ENCODE results near the gene MOAP1.
"Not testable (repeated sequence)": the region's sequence is repeated elsewhere in the genome, so short reads cannot be mapped to it uniquely, and the experiment has no call there.

The MOAP1 gene

DNA sequence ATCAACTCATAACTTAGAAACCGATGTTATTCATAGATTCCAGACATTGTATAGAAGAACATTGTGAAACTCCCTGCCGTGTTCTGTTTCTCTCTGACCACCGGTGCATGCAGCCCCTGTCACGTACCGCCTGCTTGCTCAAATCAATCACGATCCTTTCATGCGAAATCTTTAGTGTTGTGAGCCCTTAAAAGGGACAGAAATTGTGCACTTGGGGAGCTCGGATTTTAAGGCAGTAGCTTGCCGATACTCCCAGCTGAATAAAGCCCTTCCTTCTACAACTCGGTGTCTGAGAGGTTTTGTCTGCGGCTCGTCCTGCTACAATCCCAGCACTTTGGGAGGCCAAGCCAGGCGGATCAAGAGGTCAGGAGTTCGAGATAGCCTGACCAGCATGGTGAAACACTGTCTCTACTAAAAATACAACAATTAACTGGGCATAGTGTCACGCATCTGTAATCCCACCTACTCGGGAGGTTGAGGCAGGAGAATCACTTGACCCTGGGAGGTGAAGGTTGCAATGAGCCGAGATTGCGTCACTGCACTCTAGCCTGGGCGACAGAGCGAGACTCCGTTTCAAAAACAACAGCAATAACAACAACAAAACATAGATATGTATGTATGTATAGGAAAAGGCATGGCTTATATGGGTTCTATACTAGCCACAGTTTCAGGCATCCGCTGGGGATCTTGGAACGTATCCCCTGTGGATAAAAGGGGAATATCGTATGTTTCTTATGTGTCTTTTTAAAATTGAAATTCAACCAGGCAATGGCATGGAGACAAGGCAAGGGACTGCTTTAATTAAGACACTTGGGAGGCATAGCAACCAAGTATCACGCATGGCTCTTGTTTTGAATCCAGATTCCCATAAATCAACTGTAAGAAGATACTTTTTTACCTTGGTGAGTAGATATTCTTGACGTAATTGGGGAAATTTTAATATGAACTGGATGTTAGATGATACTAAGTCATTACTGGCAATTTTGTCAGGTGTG is 19.1 kb downstream of the MOAP1 start:
- not testable (repeated sequence) for DNase-seq, H3K4me1 Mint-ChIP-seq, H3K4me3 Mint-ChIP-seq, H3K27ac Mint-ChIP-seq, H3K9me3 Mint-ChIP-seq, H3K27me3 Mint-ChIP-seq, ATAC-seq

DNA sequence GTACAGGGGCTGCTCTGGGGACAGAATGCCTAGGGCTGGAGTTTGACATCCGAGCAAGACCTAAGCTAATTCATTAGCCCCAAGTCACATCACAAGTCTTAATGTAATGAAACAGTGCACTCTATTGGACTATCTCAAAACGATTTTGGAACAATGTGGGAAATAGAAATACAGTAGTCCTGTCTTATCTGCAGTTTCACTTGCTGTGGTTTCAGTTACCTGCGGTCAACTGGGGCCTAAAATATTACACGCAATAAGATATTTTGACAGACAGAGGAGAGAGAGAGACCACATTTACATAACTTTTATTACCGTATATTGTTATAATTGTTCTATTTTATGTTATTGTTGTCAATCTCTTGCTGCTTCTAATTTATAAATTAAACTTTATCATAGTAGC is 21.1 kb downstream of the MOAP1 start:
- Mint-ChIP-seq H3K27me3 (no peaks in the 10 kb centered on the region), H3K4me3 (no peak overlapping the region), H3K27ac (no peak overlapping the region), H3K4me1 (no peaks in the 10 kb centered on the region), H3K9me3 (no peaks in the 10 kb centered on the region)
- DNase-seq = no peak
- no peak for ATAC-seq

DNA sequence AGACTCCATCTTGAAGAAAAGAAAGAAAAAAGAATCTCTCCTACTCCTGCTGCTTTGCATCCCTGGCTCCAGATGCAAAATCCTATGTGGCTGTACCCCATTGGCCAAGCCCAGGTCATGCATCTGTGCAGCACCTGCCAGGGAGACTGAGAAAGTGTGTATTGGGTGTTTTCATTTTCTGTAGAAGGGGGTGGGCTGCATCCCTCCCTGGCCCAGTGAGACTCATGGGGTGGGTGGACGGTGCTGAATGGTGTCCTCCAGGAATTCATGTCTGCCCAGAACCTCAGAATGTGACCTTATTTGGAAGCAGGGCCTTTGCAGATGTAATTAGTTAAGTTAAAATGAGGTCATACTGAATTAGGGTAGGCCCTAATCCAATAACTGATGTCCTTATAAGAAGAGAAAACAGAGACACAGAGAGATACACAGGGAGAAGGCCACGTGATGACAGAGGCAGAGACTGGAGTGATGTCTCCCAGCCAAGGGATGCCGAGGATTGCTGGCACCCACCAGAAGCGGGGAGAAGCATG is 23.2 kb downstream of the MOAP1 start:
- Mint-ChIP-seq H3K4me1 (no peaks in the 10 kb centered on the region), H3K9me3 (no peaks in the 10 kb centered on the region), H3K4me3 (no peak overlapping the region), H3K27ac (no peak overlapping the region), H3K27me3 (no peaks in the 10 kb centered on the region)
- DNase-seq (no peak), ATAC-seq (no peak)

DNA sequence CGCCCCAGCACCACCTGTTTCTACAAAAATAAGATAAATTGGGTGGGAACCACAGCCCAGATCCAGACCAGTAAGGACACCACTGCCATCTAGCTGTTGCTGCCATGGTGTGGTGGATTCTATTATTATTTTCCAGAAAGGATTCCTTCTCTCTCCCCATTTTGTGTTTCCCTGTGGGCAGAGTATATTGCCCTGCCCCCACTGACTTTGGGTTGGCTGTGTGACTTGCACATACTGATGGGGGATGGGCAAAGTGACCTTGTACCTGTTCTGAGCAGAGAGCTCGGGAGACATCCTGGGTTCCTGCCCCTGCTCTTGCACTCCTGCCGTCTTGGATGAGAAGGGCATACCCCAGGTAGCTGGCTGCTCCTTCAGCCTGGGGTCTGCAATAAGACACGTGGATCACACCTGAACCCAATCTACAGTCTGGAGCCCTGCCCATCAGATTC is 24.3 kb downstream of the MOAP1 start:
- Mint-ChIP-seq H3K27me3 (no peaks in the 10 kb centered on the region), H3K9me3 (no peaks in the 10 kb centered on the region), H3K4me1 (no peaks in the 10 kb centered on the region), H3K27ac (no peak overlapping the region), H3K4me3 (no peak overlapping the region)
- no peak for DNase-seq
- ATAC-seq = peak; percentile 55

DNA sequence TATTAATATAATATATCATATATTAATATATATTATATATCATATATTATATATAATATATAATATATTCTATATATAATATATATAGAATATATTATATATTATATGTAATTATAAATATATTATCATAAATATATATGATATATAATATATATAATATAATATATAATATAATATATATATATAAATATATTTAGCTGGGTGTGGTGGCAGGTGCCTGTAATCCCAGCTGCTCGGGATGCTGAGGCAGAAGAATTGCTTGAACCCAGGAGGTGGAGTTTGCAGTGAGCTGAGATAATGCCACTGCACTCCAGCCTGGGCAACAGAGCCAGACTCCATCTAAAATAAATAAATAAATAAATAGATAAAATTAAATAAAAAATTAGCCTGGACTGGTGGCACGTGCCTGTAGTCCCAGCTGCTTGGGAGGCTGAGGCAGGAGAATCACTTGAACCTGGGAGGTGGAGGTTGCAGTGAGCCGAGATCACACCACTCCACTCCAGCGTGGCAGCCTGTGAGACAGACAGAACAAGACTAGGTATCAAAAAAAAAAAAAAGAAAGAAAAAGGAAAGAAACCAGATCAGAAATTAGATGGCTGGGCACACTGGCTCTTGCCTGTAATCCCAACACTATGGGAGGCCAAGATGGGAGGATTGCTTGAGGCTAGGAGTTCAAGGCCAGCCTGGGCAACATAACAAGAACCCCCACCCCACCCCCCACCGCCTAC is 24.9 kb downstream of the MOAP1 start:
- not testable (repeated sequence) for H3K4me1 Mint-ChIP-seq, H3K27me3 Mint-ChIP-seq, H3K27ac Mint-ChIP-seq, DNase-seq, H3K9me3 Mint-ChIP-seq, H3K4me3 Mint-ChIP-seq
- ATAC-seq = peak; percentile 42

DNA sequence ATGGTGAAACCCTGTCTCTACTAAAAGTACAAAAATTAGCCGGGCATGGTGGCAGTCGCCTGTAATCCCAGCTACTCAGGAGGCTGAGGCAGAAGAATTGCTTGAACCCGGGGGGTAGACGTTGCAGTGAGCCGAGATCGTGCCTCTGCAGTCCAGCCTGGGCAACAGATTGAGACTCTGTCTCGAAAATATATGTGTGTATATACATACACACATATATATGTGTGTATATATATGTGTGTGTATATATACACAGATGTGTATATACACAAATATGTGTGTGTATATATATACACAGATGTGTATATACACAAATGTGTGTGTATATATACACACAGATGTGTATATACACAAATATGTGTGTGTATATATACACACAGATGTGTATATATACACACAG is 26.3 kb downstream of the MOAP1 start:
- not testable (repeated sequence) for H3K4me1 Mint-ChIP-seq, H3K4me3 Mint-ChIP-seq, DNase-seq, H3K27ac Mint-ChIP-seq, H3K27me3 Mint-ChIP-seq, H3K9me3 Mint-ChIP-seq
- ATAC-seq = peak; percentile 61

DNA sequence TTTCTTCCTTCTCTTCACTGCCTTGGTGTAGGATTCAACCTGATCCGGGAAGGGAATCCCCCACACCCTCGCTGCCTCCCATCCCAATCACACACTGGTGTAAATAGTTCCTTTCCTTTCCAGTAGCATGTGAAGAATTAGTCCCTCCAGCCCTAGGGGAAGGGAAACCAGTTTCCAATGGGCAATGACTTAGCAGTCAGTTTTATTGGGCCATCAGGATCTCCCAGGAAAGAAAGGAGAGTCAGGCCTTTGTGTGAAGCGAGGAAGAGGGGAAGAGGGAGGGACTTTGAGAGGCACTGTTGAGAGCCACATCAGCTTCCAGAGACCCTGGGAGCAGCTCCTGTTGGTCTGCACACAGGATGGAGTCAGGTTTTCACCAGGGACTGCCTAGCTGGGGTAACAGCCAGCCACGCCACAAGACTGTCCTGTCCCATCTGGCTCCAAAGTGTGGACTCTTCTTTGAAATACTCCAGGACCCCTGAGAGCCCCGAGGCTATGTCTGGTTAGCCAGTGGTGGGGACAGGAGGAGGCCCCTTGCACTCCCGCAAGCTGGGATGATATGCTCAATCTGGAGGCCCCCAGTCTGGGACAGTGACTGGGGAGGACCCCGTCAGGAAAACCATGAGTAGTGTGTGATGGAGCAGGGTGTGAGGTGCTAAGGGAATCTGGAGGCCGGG is 27.9 kb downstream of the MOAP1 start:
- DNase-seq (no peak), ATAC-seq (peak; percentile 45)
- Mint-ChIP-seq H3K27me3 (no peaks in the 10 kb centered on the region), H3K9me3 (no peaks in the 10 kb centered on the region), H3K4me1 (no peaks in the 10 kb centered on the region), H3K4me3 (no peak overlapping the region), H3K27ac (no peak overlapping the region)

DNA sequence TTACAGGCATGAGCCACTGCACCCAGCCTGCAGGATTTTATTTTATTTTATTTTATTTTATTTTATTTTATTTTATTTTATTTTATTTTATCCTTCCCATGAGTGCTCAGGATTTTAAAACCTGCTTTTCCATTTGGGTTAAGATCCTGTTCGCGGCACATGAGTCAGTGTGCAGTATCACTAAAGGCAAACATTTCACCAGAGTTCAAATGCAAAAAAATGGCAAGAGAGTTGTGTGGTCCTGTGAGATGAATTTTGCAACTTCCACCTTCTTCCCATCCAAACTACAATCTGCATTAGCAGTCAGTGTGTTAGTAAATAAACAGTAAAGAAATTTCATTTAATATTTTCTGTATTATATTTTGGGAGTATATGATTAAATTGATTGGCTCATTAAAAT is 29.0 kb downstream of the MOAP1 start:
- Mint-ChIP-seq H3K4me1 (peaks cover 2% of the 10 kb centered on the region), H3K27ac (no peak overlapping the region), H3K4me3 (no peak overlapping the region), H3K27me3 (no peaks in the 10 kb centered on the region), H3K9me3 (no peaks in the 10 kb centered on the region)
- ATAC-seq = no peak
- DNase-seq = no peak

DNA sequence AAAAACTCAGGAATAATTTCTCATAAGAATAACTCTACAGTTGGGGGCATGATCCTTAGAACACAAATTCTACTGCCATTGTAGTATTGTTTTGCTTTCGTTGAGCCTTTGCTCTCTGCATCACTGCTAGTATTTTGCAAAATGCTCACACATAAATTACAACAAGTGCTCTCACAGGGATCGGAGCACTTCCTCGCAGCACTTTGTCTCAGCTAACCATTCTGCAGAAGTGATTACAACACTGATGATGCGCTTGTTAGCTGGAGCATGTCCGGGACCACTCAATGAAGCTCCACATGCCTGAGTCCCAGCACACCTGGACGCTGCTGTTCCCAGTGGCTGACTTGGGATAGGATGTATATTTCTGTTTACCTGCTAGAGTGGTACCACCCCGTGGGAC is 31.6 kb downstream of the MOAP1 start:
- DNase-seq (no peak), ATAC-seq (no peak)
- Mint-ChIP-seq H3K9me3 (no peaks in the 10 kb centered on the region), H3K27ac (no peak overlapping the region), H3K4me3 (no peak overlapping the region), H3K4me1 (peaks cover 12% of the 10 kb centered on the region), H3K27me3 (no peaks in the 10 kb centered on the region)

DNA sequence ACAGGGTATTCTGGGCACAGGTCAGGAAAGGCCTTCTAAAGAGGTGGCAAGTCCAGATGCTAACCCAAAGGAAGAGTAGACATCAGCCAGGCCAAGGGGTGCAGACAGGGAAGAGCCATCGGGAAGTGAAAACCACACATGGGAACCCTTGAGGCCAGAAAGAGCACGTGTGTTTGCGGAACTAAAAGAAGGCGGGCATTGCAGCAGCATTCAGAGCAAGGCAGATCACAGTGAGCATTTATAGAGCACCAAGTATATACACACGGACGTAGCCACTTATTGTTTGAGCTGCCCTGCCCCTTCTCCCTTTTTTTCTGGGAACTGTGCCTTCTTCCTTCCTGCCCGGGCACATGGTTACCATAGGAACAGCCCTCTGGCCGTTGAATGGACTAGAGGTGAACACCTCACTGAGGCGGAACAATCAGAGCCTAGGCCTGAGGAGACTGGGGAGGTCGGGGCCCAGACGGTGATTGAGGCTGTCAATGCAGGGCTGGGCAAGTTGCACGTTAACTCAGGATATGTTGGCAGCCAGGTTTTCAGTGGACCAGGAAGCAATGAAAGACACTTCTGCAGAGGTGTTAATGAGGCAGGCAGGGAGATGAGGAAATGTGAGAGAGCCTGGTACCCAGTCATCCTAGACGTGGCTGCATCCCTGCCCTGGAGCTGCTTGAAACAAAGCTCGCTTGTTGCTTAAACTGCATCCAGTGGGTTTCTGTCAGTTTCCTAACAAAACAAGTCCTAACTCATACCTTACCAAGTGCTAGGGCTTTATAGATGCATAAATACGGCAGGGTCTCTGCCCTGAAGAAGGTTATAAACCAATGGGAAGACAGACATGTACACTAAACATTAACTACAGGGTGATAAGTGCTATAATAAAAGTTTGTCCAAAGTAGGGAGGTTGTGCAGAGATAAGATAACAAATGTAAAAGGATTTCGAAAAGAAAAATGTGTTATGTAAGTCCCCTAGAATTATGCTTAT is 34.2 kb downstream of the MOAP1 start:
- peaks cover 12% of the 10 kb centered on the region for H3K4me1 Mint-ChIP-seq
- peak overlapping the region in 1 of 2 donors; percentile 89 for H3K27ac Mint-ChIP-seq
- no peaks in the 10 kb centered on the region for H3K27me3 Mint-ChIP-seq
- no peak for DNase-seq
- no peaks in the 10 kb centered on the region for H3K9me3 Mint-ChIP-seq
- no peak overlapping the region for H3K4me3 Mint-ChIP-seq
- ATAC-seq = no peak

DNA sequence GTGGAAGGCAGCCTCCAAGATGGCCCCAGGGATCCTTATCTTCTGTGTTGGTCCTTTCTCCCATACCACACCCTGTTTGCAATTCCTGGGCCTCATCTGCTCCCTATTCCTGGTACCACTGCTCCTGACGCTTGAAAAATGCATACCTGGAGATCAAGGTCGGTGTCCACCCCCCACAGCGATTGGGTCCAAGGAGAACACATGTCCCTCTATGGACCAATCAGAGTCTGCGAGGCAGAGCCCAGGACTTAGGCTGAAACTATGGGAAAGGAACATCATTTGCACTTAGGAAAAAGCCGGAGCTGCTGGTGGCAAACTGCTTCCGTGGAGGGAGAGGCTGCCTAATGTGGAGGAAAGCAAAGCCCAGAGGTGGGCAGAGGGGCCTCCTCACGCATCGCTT is 35.7 kb downstream of the MOAP1 start:
- ATAC-seq (no peak), DNase-seq (no peak)
- peaks cover 12% of the 10 kb centered on the region for H3K4me1 Mint-ChIP-seq
- no peak overlapping the region for H3K27ac Mint-ChIP-seq
- no peaks in the 10 kb centered on the region for H3K9me3 Mint-ChIP-seq
- H3K27me3 Mint-ChIP-seq = no peaks in the 10 kb centered on the region
- no peak overlapping the region for H3K4me3 Mint-ChIP-seq

DNA sequence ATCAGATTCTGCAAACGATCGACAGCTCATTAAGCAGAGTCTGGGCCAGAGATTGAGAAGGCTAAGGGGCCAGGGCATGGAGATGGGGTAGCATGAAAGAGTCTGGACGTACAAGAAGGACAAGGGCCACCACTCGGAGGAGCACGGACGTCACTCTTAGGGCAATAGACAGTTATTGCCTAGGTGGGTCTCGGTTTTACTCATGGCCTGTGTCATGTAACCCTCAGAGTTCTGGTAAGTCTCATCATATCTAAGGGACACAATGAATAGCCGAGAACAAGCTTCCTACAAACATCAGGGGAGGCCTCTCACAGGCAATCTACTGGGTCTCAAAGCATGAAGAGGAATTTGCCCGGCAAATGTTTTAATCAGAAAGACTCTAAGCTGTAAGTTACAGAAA is 38.6 kb downstream of the MOAP1 start:
- Mint-ChIP-seq H3K4me1 (peaks cover 12% of the 10 kb centered on the region), H3K27me3 (no peaks in the 10 kb centered on the region), H3K27ac (no peak overlapping the region), H3K4me3 (no peak overlapping the region), H3K9me3 (no peaks in the 10 kb centered on the region)
- ATAC-seq (no peak), DNase-seq (no peak)

DNA sequence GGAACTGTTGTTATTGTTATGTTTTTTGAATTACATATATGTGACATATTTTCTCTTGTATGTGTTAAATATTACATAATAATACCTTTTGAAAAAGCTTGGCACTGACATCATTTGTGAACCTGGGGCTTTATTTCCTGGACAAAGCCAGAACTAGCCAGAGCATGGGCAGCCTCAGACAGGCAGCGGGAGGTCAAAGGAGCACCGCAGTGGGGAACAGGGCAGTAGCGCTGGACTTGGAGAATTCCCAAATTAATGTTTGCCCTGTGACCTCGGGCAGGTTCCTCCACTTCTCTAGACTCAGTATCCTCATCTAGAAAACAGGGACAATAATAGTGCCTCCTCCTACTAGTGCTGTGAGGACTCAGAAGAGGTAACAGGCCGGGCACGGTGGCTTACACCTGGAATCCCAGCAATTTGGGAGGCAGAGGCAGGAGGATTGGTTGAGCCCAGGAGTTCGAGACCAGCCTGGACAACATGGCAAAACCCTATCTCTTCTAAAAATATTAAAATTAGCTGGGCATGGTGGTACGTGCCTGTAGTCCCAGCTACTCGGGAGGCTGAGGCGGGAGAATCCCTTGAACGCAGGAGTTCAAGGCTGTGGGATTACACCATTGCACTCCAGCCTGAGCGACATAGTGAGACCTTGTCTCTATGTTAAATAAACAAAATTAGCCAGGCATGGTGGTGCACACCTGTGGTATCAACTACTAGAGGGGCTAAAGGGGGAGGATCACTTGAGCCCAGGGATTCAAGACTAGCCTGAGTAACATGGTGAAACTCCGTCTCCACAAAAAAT is 41.6 kb downstream of the MOAP1 start:
- Mint-ChIP-seq H3K4me1 (peaks cover 6% of the 10 kb centered on the region), H3K9me3 (no peaks in the 10 kb centered on the region), H3K27me3 (no peaks in the 10 kb centered on the region), H3K27ac (no peak overlapping the region), H3K4me3 (no peak overlapping the region)
- DNase-seq (no peak), ATAC-seq (no peak)

DNA sequence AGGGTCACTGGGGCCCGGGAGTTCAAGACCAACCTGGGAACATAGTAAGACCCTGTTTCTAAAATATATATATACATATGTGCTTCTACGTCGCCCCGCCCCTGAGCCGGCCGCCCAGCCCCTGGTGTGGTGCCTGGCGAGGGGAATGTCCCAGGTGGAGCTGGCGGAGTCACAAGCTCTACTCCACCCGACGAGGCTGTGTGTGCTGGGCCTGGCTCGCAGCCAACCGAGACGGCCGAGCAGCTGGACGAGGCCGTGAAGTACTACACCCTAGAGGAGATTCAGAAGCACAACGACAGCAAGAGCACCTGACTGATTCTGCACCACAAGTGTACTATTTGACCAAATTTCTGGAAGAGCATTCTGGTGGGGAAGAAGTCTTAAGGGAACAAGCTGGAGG is 46.8 kb downstream of the MOAP1 start:
- Mint-ChIP-seq H3K4me1 (peaks cover 6% of the 10 kb centered on the region), H3K4me3 (no peak overlapping the region), H3K27ac (no peak overlapping the region), H3K27me3 (no peaks in the 10 kb centered on the region), H3K9me3 (no peaks in the 10 kb centered on the region)
- DNase-seq (no peak), ATAC-seq (no peak)

Measured in stimulated activated naive CD8-positive, alpha-beta T cell treated with anti-CD3 and anti-CD28 coated beads, Interleukin-15, amount 100 ng/mL, for 72 hours (primary cell).